Measurements from ENCODE around the gene ZNF260.
A peak's percentile ranks its signal among the peaks of the same experiment; 100 is the strongest.

Gene ZNF260

GRCh38 chr19:36489118-36489919, 38.8 kb downstream of the ZNF260 start, which contains the start of gene ZNF566:
Gene ZNF566 (minus strand): TSS chr19:36489561. CDS start chr19:36476557, 13,004 bp downstream.
- DNase-seq: peak; percentile 91

- DNase-seq: peak; percentile 30
These were observed 39.3 kb downstream of the ZNF260 start for GRCh38 chr19:36488846-36489117.

GRCh38 chr19:36488118-36488845, 39.8 kb downstream of the ZNF260 start:
- DNase-seq: no peak

GRCh38 chr19:36483653-36484052, 44.4 kb downstream of the ZNF260 start:
- DNase-seq: no peak

- no peak for DNase-seq
These were observed 45.2 kb downstream of the ZNF260 start for GRCh38 chr19:36482876-36483275.
